ENCODE results near the gene LRRC15. TPM values are rescaled to one million over a fixed set of nuclear protein-coding genes. Genes with fewer than 3 reads are reported as not detected.

Gene LRRC15
- total and polyA plus RNA-seq, 2 donors (not counting 3 experiments of a cell fraction or from before 2014, with no cell fraction given), result not detected

- H3K4me1 ChIP-seq (ENCODE audit: control insufficient read depth, extremely low read depth, insufficient read depth, low read length), result peaks cover 13% of the 10 kb centered on the region
- H3K9me1 ChIP-seq (replicated peaks; ENCODE audit: control insufficient read depth, extremely low read depth, insufficient read depth, low read length), result no peaks in the 10 kb centered on the region
- no peak for DNase-seq (ENCODE audit: low read depth, low spot score)
- no peak for TF ChIP-seq JUN (IDR thresholded peaks at IDR 0.05; ENCODE audit: borderline replicate concordance, insufficient read depth, insufficient read length, low read depth)
- TF ChIP-seq, protein P1, sequence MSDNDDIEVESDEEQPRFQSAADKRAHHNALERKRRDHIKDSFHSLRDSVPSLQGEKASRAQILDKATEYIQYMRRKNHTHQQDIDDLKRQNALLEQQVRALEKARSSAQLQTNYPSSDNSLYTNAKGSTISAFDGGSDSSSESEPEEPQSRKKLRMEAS (IDR thresholded peaks at IDR 0.05; ENCODE audit: insufficient read depth, insufficient read length), result no peak
- no peak for TF ChIP-seq CTCF (IDR thresholded peaks at IDR 0.05; ENCODE audit: extremely low read depth in 1 of 2, insufficient read depth in 1 of 2, low read depth in 1 of 2, low read length in 2 of 2)
- TF ChIP-seq MYC (IDR thresholded peaks at IDR 0.05; ENCODE audit: low read depth, low read length), result no peak
- TF ChIP-seq POLR2A (IDR thresholded peaks at IDR 0.05; ENCODE audit: low read depth, low read length), result no peak
- TF ChIP-seq FOS (IDR thresholded peaks at IDR 0.05; ENCODE audit: borderline replicate concordance, insufficient read depth, low read length), result no peak
- TF ChIP-seq POLR2AphosphoS5 (IDR thresholded peaks at IDR 0.05; ENCODE audit: insufficient read depth, low read depth, low read length), result no peak
- no peak for TF ChIP-seq EZH2 (IDR thresholded peaks at IDR 0.05; ENCODE audit: borderline replicate concordance, low read depth, low read length, severe bottlenecking)
- no peak for TF ChIP-seq GATA2 (IDR thresholded peaks at IDR 0.05; ENCODE audit: insufficient read depth, insufficient read length, low read depth, low read length)
- H3K27ac ChIP-seq (ENCODE audit: insufficient read depth, low read depth, low read length), result no peak overlapping the region
- CTCF ChIA-PET, result interaction anchor here (0.9 to 1.6 kb wide), 5 partner anchors 11 to 41 kb away, joined by 3 to 15 read pairs (median 3); no protein-coding TSS in a partner anchor
- no peaks in the 10 kb centered on the region for H3K79me2 ChIP-seq (ENCODE audit: control insufficient read depth, insufficient read depth, low read length)
- H3K9ac ChIP-seq (replicated peaks; ENCODE audit: extremely low read depth, insufficient read depth, low read length), result no peak overlapping the region
- H3K9me3 ChIP-seq (replicated peaks; ENCODE audit: control insufficient read depth, insufficient read depth, low read length), result no peaks in the 10 kb centered on the region
- POLR2A ChIA-PET, result interaction anchor here (0.7 kb wide), 1 partner anchor 389 kb away, joined by 3 read pairs; no protein-coding TSS in a partner anchor
- no TSS peak for BruUV-seq (replicated peaks)
- H3K27me3 ChIP-seq (ENCODE audit: control insufficient read depth in 2 of 2, insufficient read depth in 2 of 2, low read length in 2 of 2), result peaks cover 5 to 8% of the 10 kb centered on the region in 2 experiments
- no peaks in the 10 kb centered on the region for H3K36me3 ChIP-seq (ENCODE audit: control insufficient read depth in 2 of 2, extremely low read depth in 1 of 2, insufficient read depth in 2 of 2, low read length in 2 of 2)
- H4K20me1 ChIP-seq (replicated peaks; ENCODE audit: control insufficient read depth, extremely low read depth, insufficient read depth, low read length), result no peaks in the 10 kb centered on the region
- no peak overlapping the region for H3K4me3 ChIP-seq (replicated peaks in 1 of 3; ENCODE audit: insufficient read depth in 1 of 3, low read depth in 1 of 3, low read length in 3 of 3)
- no peak for FAIRE-seq
- intact Hi-C loops (cut with micrococcal nuclease), result no loop called here
- no peak overlapping the region for H3K4me2 ChIP-seq (ENCODE audit: insufficient read depth, low read length)
- dilution Hi-C loops (cut with MboI; ENCODE audit: extremely low pct_ligation_motif_present, low sequenced_read_pairs), result no loop called here
- H2AFZ ChIP-seq (ENCODE audit: low read depth, low read length), result no peak overlapping the region
These were observed 5.4 kb upstream of the LRRC15 start for GRCh38 chr3:194374935-194375334.
